Erythroblast (primary cell): ENCODE results near the gene NISCH.

Experiments
- GATA1 ChIP-seq: IDR thresholded peaks from 2 replicates; pipeline ENCODE4 v1.6.1; 2011; ENCODE audit warnings: low read depth, mild to moderate bottlenecking, control low read depth, low read length, moderate library complexity
- POLR2A ChIP-seq: IDR thresholded peaks from 2 replicates; pipeline ENCODE4 v1.6.1; 2011; ENCODE audit warnings: mild to moderate bottlenecking, low read length

DNA sequence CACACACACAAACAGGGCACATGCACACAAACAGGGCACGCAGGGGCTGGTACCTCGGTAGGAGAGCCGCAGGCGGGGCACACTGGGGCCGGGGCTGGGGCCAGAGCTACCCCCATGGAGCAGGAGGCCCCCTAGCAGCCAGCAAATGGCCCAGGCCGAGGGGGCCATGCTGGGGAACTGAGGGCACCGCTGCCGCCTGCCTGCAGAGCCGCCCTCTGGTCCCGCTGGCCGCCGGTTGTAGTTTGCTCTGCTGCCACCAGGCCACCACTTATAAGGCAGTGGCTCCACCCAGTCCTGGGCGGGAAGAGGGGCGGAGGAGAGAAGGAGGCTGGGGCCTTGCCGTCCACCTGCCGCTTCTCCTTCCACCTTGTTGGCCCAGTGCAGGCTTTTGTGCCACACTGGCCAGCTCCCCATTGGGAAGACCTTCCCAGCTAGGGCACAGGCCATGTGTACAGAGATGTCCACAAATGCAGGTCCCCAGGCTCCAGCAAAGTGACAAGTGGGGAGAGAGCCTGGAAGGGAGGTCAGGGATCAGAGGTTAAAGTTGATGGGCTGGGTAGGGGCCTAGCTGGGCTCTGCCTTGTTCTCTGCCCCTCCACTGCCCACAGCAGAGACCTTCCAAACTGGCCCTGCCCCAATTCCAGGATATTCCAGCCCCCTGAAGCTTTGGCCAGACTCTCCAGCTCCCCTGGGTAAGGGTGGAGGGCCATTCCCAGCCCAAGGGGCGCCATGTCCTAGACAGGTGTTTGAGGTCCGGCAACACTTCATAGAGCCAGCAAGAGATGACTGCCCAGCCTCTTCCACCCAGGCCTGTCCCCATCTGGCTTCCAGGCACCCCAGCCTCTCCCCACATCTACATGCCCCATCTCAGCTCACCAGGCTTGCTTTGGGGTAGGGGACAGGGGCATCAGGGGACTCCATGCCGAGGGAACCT lies 10.3 kb upstream of the NISCH start, which contains the start of gene SEMA3G:
- no peak for TF ChIP-seq POLR2A
- TF ChIP-seq GATA1, result no peak
